NCI-H774 (cell line): ENCODE results near the gene BMPR1A.
"Not testable (repeated sequence)": the region's sequence is repeated elsewhere in the genome, so short reads cannot be mapped to it uniquely, and the experiment has no call there.

Experiments
- DNase-seq: peaks from one replicate; lab custom pipeline; 2025; lab: John Stamatoyannopoulos, UW

The BMPR1A gene

GRCh38 chr10:86849181-86849894 is 92.9 kb downstream of the BMPR1A start:
- DNase-seq = no peak

GRCh38 chr10:86850481-86850880 is 94.1 kb downstream of the BMPR1A start:
- DNase-seq = no peak

GRCh38 chr10:86851328-86852207 is 95.1 kb downstream of the BMPR1A start:
- no peak for DNase-seq

- not testable (repeated sequence) for DNase-seq
Measured at GRCh38 chr10:86853582-86853981, 97.2 kb downstream of the BMPR1A start.

GRCh38 chr10:86855513-86855912 is 99.1 kb downstream of the BMPR1A start:
- DNase-seq = no peak

- DNase-seq = no peak
Measured at GRCh38 chr10:86856156-86856555, 99.7 kb downstream of the BMPR1A start.

GRCh38 chr10:86857128-86857721 is 100.8 kb downstream of the BMPR1A start:
- no peak for DNase-seq

- DNase-seq = no peak
Measured at GRCh38 chr10:86858011-86858410, 101.6 kb downstream of the BMPR1A start.

GRCh38 chr10:86861351-86861750 is 104.9 kb downstream of the BMPR1A start:
- no peak for DNase-seq

GRCh38 chr10:86862373-86862772 is 106.0 kb downstream of the BMPR1A start:
- DNase-seq = no peak

GRCh38 chr10:86862786-86863483 is 106.5 kb downstream of the BMPR1A start:
- no peak for DNase-seq

GRCh38 chr10:86863484-86863842 is 107.0 kb downstream of the BMPR1A start:
- DNase-seq = no peak

- DNase-seq = not testable (repeated sequence)
Measured at GRCh38 chr10:86865011-86865811, 108.8 kb downstream of the BMPR1A start.

GRCh38 chr10:86867149-86867548 is 110.7 kb downstream of the BMPR1A start:
- DNase-seq = no peak

GRCh38 chr10:86868353-86868752 is 111.9 kb downstream of the BMPR1A start:
- no peak for DNase-seq

GRCh38 chr10:86870679-86871078 is 114.3 kb downstream of the BMPR1A start:
- no peak for DNase-seq

- no peak for DNase-seq
Measured at GRCh38 chr10:86871563-86872183, 115.3 kb downstream of the BMPR1A start.

- DNase-seq = no peak
Measured at GRCh38 chr10:86872757-86873156, 116.3 kb downstream of the BMPR1A start.

- no peak for DNase-seq
Measured at GRCh38 chr10:86876748-86877147, 120.3 kb downstream of the BMPR1A start.

GRCh38 chr10:86878983-86879713 is 122.7 kb downstream of the BMPR1A start:
- DNase-seq = no peak
